Activated CD8-positive, alpha-beta memory T cell treated with anti-CD3 and anti-CD28 coated beads, Interleukin-2, amount 50 U/mL, for 1 hour (primary cell): ENCODE results near the gene TGFBR3L.

Experiments
- DNase-seq: peaks from one replicate; pipeline ENCODE4 v3.0.0-alpha.2; 2020; ENCODE audit errors: extremely low read depth

Gene TGFBR3L

GRCh38 chr19:7914598-7915045, at the start of gene TGFBR3L:
Gene TGFBR3L (plus strand): TSS chr19:7914830.
- no peak for DNase-seq

GRCh38 chr19:7865262-7865911, 49.2 kb upstream of the TGFBR3L start:
- no peak for DNase-seq

- DNase-seq, result no peak
Measured at GRCh38 chr19:7866399-7867091, 48.1 kb upstream of the TGFBR3L start.

- DNase-seq, result no peak
Measured at GRCh38 chr19:7867092-7867844, 47.4 kb upstream of the TGFBR3L start.

GRCh38 chr19:7868326-7868670, 46.3 kb upstream of the TGFBR3L start:
- DNase-seq, result no peak

GRCh38 chr19:7868671-7869452, 45.8 kb upstream of the TGFBR3L start:
- no peak for DNase-seq

- DNase-seq, result no peak
Measured at GRCh38 chr19:7869453-7869909, 45.1 kb upstream of the TGFBR3L start.

GRCh38 chr19:7869910-7870511, 44.6 kb upstream of the TGFBR3L start:
- DNase-seq, result no peak

GRCh38 chr19:7870571-7871436, 43.8 kb upstream of the TGFBR3L start:
- no peak for DNase-seq

- peak; percentile 59 for DNase-seq
Measured at GRCh38 chr19:7871437-7872305, 43.0 kb upstream of the TGFBR3L start.

GRCh38 chr19:7872306-7873204, 42.1 kb upstream of the TGFBR3L start:
- DNase-seq, result no peak

- DNase-seq, result no peak
Measured at GRCh38 chr19:7873304-7874075, 41.1 kb upstream of the TGFBR3L start.

GRCh38 chr19:7874076-7874896, 40.3 kb upstream of the TGFBR3L start, which contains the start of gene PRR36:
Gene PRR36 (minus strand): TSS chr19:7874390. CDS start chr19:7873689, 701 bp downstream.
- DNase-seq, result no peak

GRCh38 chr19:7874897-7875273, 39.7 kb upstream of the TGFBR3L start:
- no peak for DNase-seq

- DNase-seq, result no peak
Measured at GRCh38 chr19:7877249-7877836, 37.3 kb upstream of the TGFBR3L start.

GRCh38 chr19:7879111-7879807, 35.4 kb upstream of the TGFBR3L start:
- no peak for DNase-seq
